K562 treated with DMSO at 1 percent for 24 hours (cell line): ENCODE data around the gene CHD2. TPM values are rescaled to one million over a fixed set of nuclear protein-coding genes. Genes with fewer than 3 reads are reported as not detected.

Source experiments
- total RNA-seq: library from RNA; unstranded; fragments of 300-600 nt; gene quantifications from 2 replicates; pipeline ENCODE4 v1.2.3, GENCODE V29; 2022; ENCODE audit warnings: low read depth; ENCODE audit not compliant: insufficient read depth

CHD2 gene
- 40.7 and 45.5 TPM in 2 replicates for total RNA-seq

DNA sequence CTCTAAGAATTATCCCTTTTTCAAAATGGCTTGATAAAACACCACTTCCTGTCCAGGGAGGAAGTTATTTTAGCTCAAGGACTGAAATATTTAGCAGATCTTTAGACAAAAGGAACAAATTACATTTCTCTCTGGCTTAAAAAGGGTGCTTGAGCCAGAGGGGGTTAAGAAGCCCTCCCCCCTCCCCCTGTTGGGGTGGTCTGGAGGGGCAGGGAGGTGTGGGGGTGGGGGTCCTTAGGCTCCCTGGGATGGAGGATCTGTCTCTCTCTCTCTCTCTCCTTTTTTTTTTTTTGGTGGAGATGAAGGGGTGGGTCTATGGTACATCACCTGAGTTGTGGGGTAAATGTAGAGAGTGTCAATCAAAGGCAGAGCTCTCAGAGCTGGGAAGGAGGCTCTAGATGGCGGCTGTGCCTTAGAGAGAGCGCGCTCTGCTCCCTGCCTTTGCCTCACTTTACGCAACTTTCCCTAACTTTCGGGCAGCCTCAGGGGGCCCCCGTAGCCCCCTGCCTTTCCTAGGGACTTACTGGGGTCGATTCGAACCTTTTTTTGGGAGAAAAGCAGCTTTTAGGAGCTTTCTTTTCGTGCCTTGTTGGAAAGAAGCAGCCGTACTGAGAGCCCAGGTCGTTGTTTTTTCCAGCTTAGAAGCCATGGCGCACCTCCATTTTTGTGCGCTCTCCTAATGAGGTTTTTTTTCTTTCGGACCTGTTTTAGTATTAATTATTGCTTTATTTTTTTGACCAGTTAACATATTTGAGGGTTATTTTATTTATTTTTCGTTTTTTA, at the start of gene CHD2:
CHD2 (plus strand) TSS at position 377 of the 783 bp plus-strand sequence. CDS start 914 bp downstream, outside the sequence.

Other genes with a start within 250 kb of the CHD2 start
- 3.0 and 8.4 TPM in 2 replicates for gene FAM174B, start 244.5 kb upstream of the CHD2 start, total RNA-seq
- gene RGMA, start 188.9 kb downstream of the CHD2 start, total RNA-seq: 0.08 and 0.14 TPM in 2 replicates